ENCODE results near the gene UPB1. TPM values are rescaled to one million over a fixed set of nuclear protein-coding genes. Genes with fewer than 3 reads are reported as not detected.
A peak's percentile ranks its signal among the peaks of the same experiment; 100 is the strongest.

UPB1 gene
- total and polyA plus RNA-seq, 11 donors = 0.24 to 1.9 (median 0.80) TPM

GRCh38 chr22:24474221-24474620 is 20.9 kb upstream of the UPB1 start:
- Histone ChIP-seq H3K27ac (peak overlapping the region in 8 of 12 donors; percentile 1 to 70 (median 38)), H3K27me3 (no peaks in the 10 kb centered on the region), H3K9me3 (peaks cover 0 to 5% (median 0%) of the 10 kb centered on the region in 12 donors), H3K4me3 (no peak overlapping the region), H3K4me1 (peaks cover 0 to 39% (median 20%) of the 10 kb centered on the region in 12 donors), H3K36me3 (no peaks in the 10 kb centered on the region)
- 50 to 58% (median 55%) methylated on average over 3 of the region's 3 CpGs for WGBS, 4 donors
- ATAC-seq (peak in 2 of 4 donors; percentile 39 to 49), DNase-seq (no peak)
- intact Hi-C loops (cut with DNase I) = loop anchor here in 2 of 10 donors (5.0 kb wide), 2 partner anchors 37 to 47 kb away; partner anchors contain the start of gene ADORA2A (in 1 of the 2)
- TF ChIP-seq, protein P1, sequence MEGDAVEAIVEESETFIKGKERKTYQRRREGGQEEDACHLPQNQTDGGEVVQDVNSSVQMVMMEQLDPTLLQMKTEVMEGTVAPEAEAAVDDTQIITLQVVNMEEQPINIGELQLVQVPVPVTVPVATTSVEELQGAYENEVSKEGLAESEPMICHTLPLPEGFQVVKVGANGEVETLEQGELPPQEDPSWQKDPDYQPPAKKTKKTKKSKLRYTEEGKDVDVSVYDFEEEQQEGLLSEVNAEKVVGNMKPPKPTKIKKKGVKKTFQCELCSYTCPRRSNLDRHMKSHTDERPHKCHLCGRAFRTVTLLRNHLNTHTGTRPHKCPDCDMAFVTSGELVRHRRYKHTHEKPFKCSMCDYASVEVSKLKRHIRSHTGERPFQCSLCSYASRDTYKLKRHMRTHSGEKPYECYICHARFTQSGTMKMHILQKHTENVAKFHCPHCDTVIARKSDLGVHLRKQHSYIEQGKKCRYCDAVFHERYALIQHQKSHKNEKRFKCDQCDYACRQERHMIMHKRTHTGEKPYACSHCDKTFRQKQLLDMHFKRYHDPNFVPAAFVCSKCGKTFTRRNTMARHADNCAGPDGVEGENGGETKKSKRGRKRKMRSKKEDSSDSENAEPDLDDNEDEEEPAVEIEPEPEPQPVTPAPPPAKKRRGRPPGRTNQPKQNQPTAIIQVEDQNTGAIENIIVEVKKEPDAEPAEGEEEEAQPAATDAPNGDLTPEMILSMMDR (IDR thresholded peaks at IDR 0.05) = no peak
- no peak for TF ChIP-seq POLR2A (IDR thresholded peaks at IDR 0.05)

DNA sequence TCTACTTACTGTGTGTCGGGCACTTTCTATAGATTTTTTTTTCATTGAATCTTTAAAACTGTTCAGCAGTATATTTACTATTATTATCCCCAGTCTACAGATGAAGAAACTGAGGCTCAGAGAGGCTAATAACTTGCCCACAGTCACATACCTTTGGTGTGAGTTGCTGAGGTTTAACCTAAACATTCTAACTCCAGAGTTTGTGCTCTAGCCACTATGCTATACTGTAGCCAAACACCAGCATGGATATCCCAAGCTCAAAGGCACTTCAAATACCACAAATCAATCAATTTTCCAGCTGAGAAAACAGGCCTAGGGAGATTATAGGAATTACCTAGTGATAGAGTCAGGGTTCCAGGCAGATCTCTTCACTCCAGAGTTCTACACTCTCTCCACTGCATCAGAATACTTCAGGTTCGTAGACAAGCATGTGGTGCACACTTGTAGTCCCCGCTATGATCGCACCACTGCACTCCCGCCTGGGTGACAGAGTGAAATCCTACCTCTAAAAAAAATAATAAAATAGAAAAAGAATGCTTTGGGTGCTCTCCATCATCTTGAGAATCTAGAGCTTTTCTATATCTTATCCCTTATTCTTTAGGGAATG is 20.4 kb upstream of the UPB1 start:
- WGBS, 4 donors = 74 to 94% (median 79%) methylated on average over 5 of the region's 5 CpGs
- TF ChIP-seq, protein P1 (IDR thresholded peaks at IDR 0.05) = no peak
- TF ChIP-seq POLR2A (IDR thresholded peaks at IDR 0.05) = no peak
- ATAC-seq (no peak), DNase-seq (no peak)
- peaks cover 0 to 39% (median 20%) of the 10 kb centered on the region in 12 donors for H3K4me1 ChIP-seq
- H3K36me3 ChIP-seq = no peaks in the 10 kb centered on the region
- H3K4me3 ChIP-seq = no peak overlapping the region
- peaks cover 0 to 5% (median 0%) of the 10 kb centered on the region in 12 donors for H3K9me3 ChIP-seq
- H3K27ac ChIP-seq = peak overlapping the region in 2 of 12 donors; percentile 3 to 41
- intact Hi-C loops (cut with DNase I) = loop anchor here in 2 of 10 donors (5.0 kb wide), 2 partner anchors 37 to 47 kb away; partner anchors contain the start of gene ADORA2A (in 1 of the 2)
- no peaks in the 10 kb centered on the region for H3K27me3 ChIP-seq

GRCh38 chr22:24481641-24482040 is 13.5 kb upstream of the UPB1 start:
- Histone ChIP-seq H3K4me1 (peaks cover 0 to 34% (median 5%) of the 10 kb centered on the region in 12 donors), H3K36me3 (no peaks in the 10 kb centered on the region), H3K9me3 (no peaks in the 10 kb centered on the region), H3K27ac (no peak overlapping the region), H3K27me3 (no peaks in the 10 kb centered on the region), H3K4me3 (no peak overlapping the region)
- intact Hi-C loops (cut with DNase I) = loop anchor here in 7 of 10 donors (5.0 to 10.0 kb wide), 5 partner anchors 49 to 157 kb away; partner anchors contain the start of gene ADORA2A (in 2 of the 7)
- 80 to 89% (median 84%) methylated on average over 1 of the region's 1 CpG for WGBS, 4 donors
- no peak for DNase-seq
- ATAC-seq = no peak
- TF ChIP-seq POLR2A (IDR thresholded peaks at IDR 0.05) = no peak
- TF ChIP-seq, protein P1 (IDR thresholded peaks at IDR 0.05) = no peak

- H3K4me3 ChIP-seq = no peak overlapping the region
- TF ChIP-seq, protein P1 (IDR thresholded peaks at IDR 0.05) = no peak
- no peak for TF ChIP-seq POLR2A (IDR thresholded peaks at IDR 0.05)
- ATAC-seq (peak in 2 of 4 donors; percentile 48 to 69), DNase-seq (no peak)
- WGBS, 4 donors = 48 to 57% (median 54%) methylated on average over 3 of the region's 3 CpGs
- H3K27ac ChIP-seq = no peak overlapping the region
- H3K27me3 ChIP-seq = no peaks in the 10 kb centered on the region
- no peaks in the 10 kb centered on the region for H3K9me3 ChIP-seq
- intact Hi-C loops (cut with DNase I) = loop anchor here in 7 of 10 donors (5.0 to 10.0 kb wide), 5 partner anchors 50 to 158 kb away; partner anchors contain the start of gene ADORA2A (in 2 of the 7)
- no peaks in the 10 kb centered on the region for H3K36me3 ChIP-seq
- peaks cover 0 to 37% (median 5%) of the 10 kb centered on the region in 12 donors for H3K4me1 ChIP-seq
Observed at GRCh38 chr22:24482575-24482974, 12.6 kb upstream of the UPB1 start.
